ENCODE results near the gene PRR9. TPM values are rescaled to one million over a fixed set of nuclear protein-coding genes. Genes with fewer than 3 reads are reported as not detected.

Gene PRR9
- polyA plus RNA-seq, 1 experiment: not detected

DNA sequence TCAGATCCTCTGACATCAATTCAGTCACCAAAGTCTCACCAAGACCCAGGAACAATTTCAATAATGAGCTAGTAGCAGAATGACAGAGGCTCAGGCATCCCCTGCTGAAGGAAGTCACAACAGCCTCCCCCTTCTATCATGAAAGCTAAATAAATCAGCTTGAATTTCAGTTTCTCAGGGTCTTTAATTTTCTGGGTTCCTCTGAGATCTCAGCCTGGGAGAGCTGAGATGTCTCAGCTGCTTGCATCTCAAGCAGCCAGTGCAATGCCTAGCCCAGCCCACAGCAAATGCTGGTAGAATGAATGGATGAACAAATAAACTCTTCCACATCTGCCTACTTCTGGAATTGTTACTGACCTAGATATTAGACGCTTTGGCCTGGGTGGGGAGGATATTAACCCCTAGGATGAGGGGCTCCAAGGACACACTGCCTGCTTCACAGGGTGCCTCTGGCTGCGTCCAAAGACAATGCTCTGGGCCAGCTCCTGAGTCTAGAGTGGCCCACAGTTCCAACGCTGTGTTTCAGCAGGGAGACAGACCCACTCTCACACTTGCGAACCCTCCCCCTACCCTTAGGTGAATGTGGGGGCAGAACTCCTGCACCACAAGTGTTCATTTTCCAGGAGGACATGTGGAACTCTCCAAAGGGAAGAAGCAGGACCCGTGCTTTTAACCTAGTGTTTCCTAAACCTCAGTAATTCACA lies 30.9 kb downstream of the PRR9 start:
- ChIA-PET POLR2A (no interaction called here), CTCF (no interaction called here)
- no peak for DNase-seq (ENCODE audit: low read depth)
- no peak for TF ChIP-seq CTCF (IDR thresholded peaks at IDR 0.05; ENCODE audit: insufficient read depth, low read depth, low read length)
- Histone ChIP-seq H3K4me3 (ENCODE audit: low read depth, low read length) (no peak overlapping the region), H3K36me3 (ENCODE audit: control insufficient read depth, insufficient read depth, low read length) (no peaks in the 10 kb centered on the region), H3K27me3 (ENCODE audit: control insufficient read depth, insufficient read depth, low read length) (no peaks in the 10 kb centered on the region)

DNA sequence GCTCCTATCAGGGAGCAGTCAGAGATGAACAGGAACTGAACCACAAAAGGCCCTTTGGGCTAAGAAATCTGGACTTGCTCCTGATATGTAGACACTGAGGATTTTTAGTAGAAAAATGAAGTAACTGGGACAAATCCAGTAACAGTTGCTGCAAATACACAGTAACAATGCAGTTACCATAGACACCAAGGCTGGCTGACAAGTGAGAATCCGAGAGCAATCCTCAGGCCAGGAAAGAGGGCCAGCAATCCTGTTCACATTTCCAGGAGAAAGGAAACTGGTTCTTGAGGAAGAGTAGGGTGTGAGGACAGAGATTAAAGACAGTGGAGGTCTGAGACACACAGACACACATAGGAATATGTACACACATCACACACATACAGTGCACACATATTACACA lies 32.8 kb downstream of the PRR9 start:
- no peaks in the 10 kb centered on the region for H3K36me3 ChIP-seq (ENCODE audit: control insufficient read depth, insufficient read depth, low read length)
- ChIA-PET POLR2A (no interaction called here), CTCF (no interaction called here)
- no peaks in the 10 kb centered on the region; the same call in 1 of the 2 replicates for H3K27me3 ChIP-seq (ENCODE audit: control insufficient read depth, insufficient read depth, low read length)
- TF ChIP-seq CTCF (IDR thresholded peaks at IDR 0.05; ENCODE audit: insufficient read depth, low read depth, low read length): no peak
- no peak overlapping the region for H3K4me3 ChIP-seq (ENCODE audit: low read depth, low read length)
- DNase-seq (ENCODE audit: low read depth): no peak

DNA sequence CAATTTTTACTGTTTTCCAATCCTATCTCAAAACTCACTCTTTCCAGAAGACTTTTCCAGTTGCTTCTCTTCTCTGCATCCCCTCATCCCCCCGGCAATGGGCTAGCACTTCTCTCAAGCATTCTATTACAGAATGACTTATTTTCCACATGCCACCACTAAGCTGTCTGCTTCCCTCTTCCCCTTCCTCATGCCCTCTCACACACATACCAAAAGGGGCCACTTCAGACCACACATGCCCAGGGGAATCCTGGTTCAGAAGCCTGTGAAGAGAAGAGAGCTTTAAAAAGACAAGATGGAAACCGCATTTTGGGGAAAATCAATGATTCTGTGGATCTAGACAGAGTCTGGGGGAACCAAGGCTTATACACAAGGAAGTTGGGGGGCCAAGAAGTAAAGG lies 33.7 kb downstream of the PRR9 start:
- POLR2A ChIA-PET: no interaction called here
- Histone ChIP-seq H3K36me3 (ENCODE audit: control insufficient read depth, insufficient read depth, low read length) (no peaks in the 10 kb centered on the region), H3K4me3 (ENCODE audit: low read depth, low read length) (no peak overlapping the region), H3K27me3 (ENCODE audit: control insufficient read depth, insufficient read depth, low read length) (no peaks in the 10 kb centered on the region; the same call in 1 of the 2 replicates)
- no peak for TF ChIP-seq CTCF (IDR thresholded peaks at IDR 0.05; ENCODE audit: insufficient read depth, low read depth, low read length)
- DNase-seq (ENCODE audit: low read depth): no peak
- CTCF ChIA-PET: no interaction called here

DNA sequence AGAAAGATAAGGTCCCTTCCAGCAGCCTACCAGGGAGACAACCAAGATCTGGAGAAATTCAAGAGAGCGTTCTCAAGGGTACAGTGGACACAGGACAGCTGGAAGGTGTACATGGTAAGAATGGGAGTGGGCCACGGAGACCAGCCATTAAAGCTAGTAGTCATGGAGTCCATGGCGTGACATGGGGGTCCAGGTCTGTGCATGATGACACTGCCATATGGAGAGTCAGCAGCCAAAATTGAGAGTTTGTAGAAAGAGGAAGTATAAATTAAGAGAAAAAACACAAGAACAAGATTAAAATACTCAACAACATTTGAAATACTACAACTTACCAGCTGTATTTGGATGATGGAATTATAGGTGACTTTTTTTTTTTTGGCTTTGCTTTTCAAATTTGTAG lies 34.2 kb downstream of the PRR9 start:
- POLR2A ChIA-PET: no interaction called here

GRCh38 chr1:153251988-153252387 lies 34.6 kb downstream of the PRR9 start:
- no peak for DNase-seq (ENCODE audit: low read depth)
- Histone ChIP-seq H3K4me3 (ENCODE audit: low read depth, low read length) (no peak overlapping the region), H3K36me3 (ENCODE audit: control insufficient read depth, insufficient read depth, low read length) (no peaks in the 10 kb centered on the region), H3K27me3 (ENCODE audit: control insufficient read depth, insufficient read depth, low read length) (no peaks in the 10 kb centered on the region; the same call in 1 of the 2 replicates)
- ChIA-PET POLR2A (no interaction called here), CTCF (no interaction called here)
- no peak for TF ChIP-seq CTCF (IDR thresholded peaks at IDR 0.05; ENCODE audit: insufficient read depth, low read depth, low read length)

More for the DNA sequence above, 34.2 kb downstream of the PRR9 start:
- no peak overlapping the region for H3K4me3 ChIP-seq (ENCODE audit: low read depth, low read length)
- no peaks in the 10 kb centered on the region for H3K36me3 ChIP-seq (ENCODE audit: control insufficient read depth, insufficient read depth, low read length)
- no peak for DNase-seq (ENCODE audit: low read depth)
- no peaks in the 10 kb centered on the region; the same call in 1 of the 2 replicates for H3K27me3 ChIP-seq (ENCODE audit: control insufficient read depth, insufficient read depth, low read length)
- CTCF ChIA-PET: no interaction called here
- no peak for TF ChIP-seq CTCF (IDR thresholded peaks at IDR 0.05; ENCODE audit: insufficient read depth, low read depth, low read length)

All from BJ (cell line).